Tibial nerve (tissue), 4 donors: ENCODE data around the gene SFTPA1. TPM values are rescaled to one million over a fixed set of nuclear protein-coding genes. Genes with fewer than 3 reads are reported as not detected.
A peak's percentile ranks its signal among the peaks of the same experiment; 100 is the strongest.
"Not testable (repeated sequence)": the region's sequence is repeated elsewhere in the genome, so short reads cannot be mapped to it uniquely, and the experiment has no call there.

ENCODE experiments used
- DNase-seq, 2 donors: peaks; one replicate each; pipeline ENCODE4 v3.0.0-alpha.2; 2019; ENCODE audit warnings: low spot score in 2 of 2
- H3K27ac ChIP-seq, 4 donors: fragments of 200-600 bp; sonication (generic) in 3 of 4; one replicate each; pipeline ENCODE4 v1.5.1; 2017 to 2019; ENCODE audit warnings: mild to moderate bottlenecking in 1 of 4
- H3K27me3 ChIP-seq, 2 donors: fragments of 200-600 bp; sonication (generic) in 1 of 2; one replicate each; pipeline versions ENCODE4 v1.5.1 to v1.6.0; 2017 to 2019
- H3K36me3 ChIP-seq, 3 donors: fragments of 200-600 bp; sonication (generic); one replicate each; pipeline ENCODE4 v1.5.1; 2018 to 2019
- H3K4me1 ChIP-seq, 4 donors: fragments of 200-600 bp; sonication (generic) in 3 of 4; one replicate each; pipeline ENCODE4 v1.5.1; 2017 to 2019
- H3K4me3 ChIP-seq, 4 donors: fragments of 200-600 bp; sonication (generic) in 3 of 4; one replicate each; pipeline ENCODE4 v1.5.1; 2017 to 2019; ENCODE audit warnings: mild to moderate bottlenecking in 1 of 4, moderate library complexity in 1 of 4
- H3K9me3 ChIP-seq, 4 donors: fragments of 200-600 bp; sonication (generic) in 3 of 4; one replicate each; pipeline ENCODE4 v1.5.1; 2017 to 2019
- CTCF ChIP-seq, 5 experiments: fragments of 200-600 bp in 3 of 5; fragments of 450-650 bp in 2 of 5; sonication (generic) in 3 of 5; IDR thresholded peaks; one replicate each; pipeline ENCODE4 v1.5.1; 2016 to 2019; ENCODE audit warnings: antibody characterized with exemption in 5 of 5, mild to moderate bottlenecking in 3 of 5, moderate library complexity in 2 of 5
- EP300 ChIP-seq, 2 donors: sonication (generic); formaldehyde crosslinking; IDR thresholded peaks; one replicate each; pipeline ENCODE4 v1.6.1; 2017; ENCODE audit warnings: antibody characterized with exemption in 2 of 2, mild to moderate bottlenecking in 1 of 2
- POLR2A ChIP-seq, 2 donors: fragments of 450-650 bp; IDR thresholded peaks; one replicate each; pipeline ENCODE4 v1.6.1; 2017; ENCODE audit warnings: antibody characterized with exemption in 2 of 2, mild to moderate bottlenecking in 2 of 2, moderate library complexity in 2 of 2
- WGBS, 2 donors: methylation state at CpG; one replicate each; pipeline ENCODE4 v1.1.5; 2018; 5-methylcytosine and 5-hydroxymethylcytosine counted together
- total RNA-seq, 4 donors: library from RNA; depleted of rRNA; stranded (reverse); fragments of >200 nt; gene quantifications; one replicate each; pipeline ENCODE4 v1.1.0, GENCODE V29; 2016

Gene SFTPA1
- total RNA-seq = not detected

GRCh38 chr10:79610601-79611191 lies at the start of gene SFTPA1:
Gene SFTPA1, plus strand, starts transcription at chr10:79610939. Its CDS starts 887 bp downstream, at chr10:79611826.
- Histone ChIP-seq H3K36me3 (no peaks in the 10 kb centered on the region), H3K9me3 (no peaks in the 10 kb centered on the region), H3K4me1 (no peaks in the 10 kb centered on the region), H3K4me3 (no peak within 1 kb of the TSS), H3K27ac (no peak within 1 kb of the TSS), H3K27me3 (no peaks in the 10 kb centered on the region)
- no peak for TF ChIP-seq POLR2A (IDR thresholded peaks at IDR 0.05)
- TF ChIP-seq EP300 (IDR thresholded peaks at IDR 0.05) = no peak
- no peak for TF ChIP-seq CTCF (IDR thresholded peaks at IDR 0.05)
- 64 to 81% methylated on average over 3 to 4 of the region's 4 CpGs for WGBS, 2 donors
- DNase-seq = no peak

GRCh38 chr10:79561257-79561656 lies 49.5 kb upstream of the SFTPA1 start:
- 84 to 92% methylated on average over 3 of the region's 3 CpGs for WGBS, 2 donors
- no peak for TF ChIP-seq CTCF (IDR thresholded peaks at IDR 0.05)
- no peak for TF ChIP-seq POLR2A (IDR thresholded peaks at IDR 0.05)
- no peak for TF ChIP-seq EP300 (IDR thresholded peaks at IDR 0.05)

GRCh38 chr10:79562135-79562756 lies 48.5 kb upstream of the SFTPA1 start:
- DNase-seq = peak in 1 of 2 donors; percentile 40
- peaks cover 0 to 7% (median 0%) of the 10 kb centered on the region in 4 donors for H3K4me1 ChIP-seq
- no peaks in the 10 kb centered on the region for H3K36me3 ChIP-seq
- peak; percentile 52 to 83 (median 66) for TF ChIP-seq CTCF (IDR thresholded peaks at IDR 0.05)
- TF ChIP-seq EP300 (IDR thresholded peaks at IDR 0.05) = no peak
- no peaks in the 10 kb centered on the region for H3K27me3 ChIP-seq
- no peak overlapping the region for H3K4me3 ChIP-seq
- H3K27ac ChIP-seq = no peak overlapping the region
- no peaks in the 10 kb centered on the region for H3K9me3 ChIP-seq
- WGBS, 2 donors = 13 to 19% methylated on average over 16 to 17 of the region's 17 CpGs

More at GRCh38 chr10:79561257-79561656, 49.5 kb upstream of the SFTPA1 start:
- H3K36me3 ChIP-seq = no peaks in the 10 kb centered on the region
- H3K4me1 ChIP-seq = peaks cover 0 to 7% (median 0%) of the 10 kb centered on the region in 4 donors
- DNase-seq = no peak
- H3K9me3 ChIP-seq = no peaks in the 10 kb centered on the region
- H3K27me3 ChIP-seq = no peaks in the 10 kb centered on the region
- no peak overlapping the region for H3K27ac ChIP-seq
- no peak overlapping the region for H3K4me3 ChIP-seq

GRCh38 chr10:79563426-79563825 lies 47.3 kb upstream of the SFTPA1 start:
- WGBS, 2 donors = 62 to 79% methylated on average over 4 of the region's 4 CpGs
- DNase-seq = peak in 1 of 2 donors; percentile 10
- H3K4me1 ChIP-seq = peaks cover 0 to 7% (median 0%) of the 10 kb centered on the region in 4 donors
- H3K27me3 ChIP-seq = no peaks in the 10 kb centered on the region
- no peak for TF ChIP-seq CTCF (IDR thresholded peaks at IDR 0.05)
- no peak for TF ChIP-seq POLR2A (IDR thresholded peaks at IDR 0.05)
- TF ChIP-seq EP300 (IDR thresholded peaks at IDR 0.05) = no peak
- H3K9me3 ChIP-seq = no peaks in the 10 kb centered on the region
- H3K27ac ChIP-seq = no peak overlapping the region
- no peaks in the 10 kb centered on the region for H3K36me3 ChIP-seq
- no peak overlapping the region for H3K4me3 ChIP-seq

GRCh38 chr10:79570624-79571023 lies 40.1 kb upstream of the SFTPA1 start:
- WGBS, 2 donors = 67 to 92% methylated on average over 6 of the region's 6 CpGs
- not testable (repeated sequence) for H3K27ac ChIP-seq, H3K36me3 ChIP-seq, H3K4me1 ChIP-seq, H3K4me3 ChIP-seq, H3K27me3 ChIP-seq, DNase-seq
- peaks cover 0 to 25% (median 0%) of the 10 kb centered on the region in 4 donors for H3K9me3 ChIP-seq
